ENCODE results near the gene NF1.

DNA sequence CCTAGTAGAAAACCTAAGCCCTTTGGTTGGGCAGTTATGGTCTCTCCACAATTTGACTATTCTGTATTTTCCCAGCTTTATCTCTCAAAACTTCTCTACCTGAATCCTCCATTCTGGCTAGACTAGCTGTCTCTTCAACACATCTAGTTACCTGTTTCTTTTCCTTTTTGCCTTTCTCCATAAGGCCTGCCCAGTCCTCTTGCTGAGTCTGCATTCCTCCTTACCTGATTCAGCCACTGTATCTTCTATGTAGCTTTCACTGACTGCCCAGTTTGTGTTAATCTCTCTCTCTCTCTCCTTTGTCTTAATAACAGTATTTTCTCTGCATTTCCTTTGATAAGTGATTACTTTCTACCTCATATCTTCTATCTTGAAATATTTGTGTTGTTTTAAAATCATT lies 228.8 kb downstream of the NF1 start:
- TF ChIP-seq POLR2A (IDR thresholded peaks at IDR 0.05) = no peak
- TF ChIP-seq, protein P1, sequence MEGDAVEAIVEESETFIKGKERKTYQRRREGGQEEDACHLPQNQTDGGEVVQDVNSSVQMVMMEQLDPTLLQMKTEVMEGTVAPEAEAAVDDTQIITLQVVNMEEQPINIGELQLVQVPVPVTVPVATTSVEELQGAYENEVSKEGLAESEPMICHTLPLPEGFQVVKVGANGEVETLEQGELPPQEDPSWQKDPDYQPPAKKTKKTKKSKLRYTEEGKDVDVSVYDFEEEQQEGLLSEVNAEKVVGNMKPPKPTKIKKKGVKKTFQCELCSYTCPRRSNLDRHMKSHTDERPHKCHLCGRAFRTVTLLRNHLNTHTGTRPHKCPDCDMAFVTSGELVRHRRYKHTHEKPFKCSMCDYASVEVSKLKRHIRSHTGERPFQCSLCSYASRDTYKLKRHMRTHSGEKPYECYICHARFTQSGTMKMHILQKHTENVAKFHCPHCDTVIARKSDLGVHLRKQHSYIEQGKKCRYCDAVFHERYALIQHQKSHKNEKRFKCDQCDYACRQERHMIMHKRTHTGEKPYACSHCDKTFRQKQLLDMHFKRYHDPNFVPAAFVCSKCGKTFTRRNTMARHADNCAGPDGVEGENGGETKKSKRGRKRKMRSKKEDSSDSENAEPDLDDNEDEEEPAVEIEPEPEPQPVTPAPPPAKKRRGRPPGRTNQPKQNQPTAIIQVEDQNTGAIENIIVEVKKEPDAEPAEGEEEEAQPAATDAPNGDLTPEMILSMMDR (IDR thresholded peaks at IDR 0.05) = no peak

All from testis (tissue), 2 donors.